OCI-M1 (cell line): ENCODE measurements around the gene CORO1C.

Experiments
- DNase-seq: peaks from one replicate; lab custom pipeline; 2025; lab: John Stamatoyannopoulos, UW

The CORO1C gene

GRCh38 chr12:108615918-108616317, 115.4 kb downstream of the CORO1C start:
- DNase-seq: no peak

- DNase-seq: no peak
Observed at GRCh38 chr12:108614639-108615038, 116.7 kb downstream of the CORO1C start.

GRCh38 chr12:108614041-108614440, 117.3 kb downstream of the CORO1C start:
- no peak for DNase-seq

GRCh38 chr12:108613548-108613947, 117.8 kb downstream of the CORO1C start:
- no peak for DNase-seq

GRCh38 chr12:108612788-108613282, 118.5 kb downstream of the CORO1C start:
- no peak for DNase-seq

- DNase-seq: peak; percentile 53
Observed at GRCh38 chr12:108611884-108612415, 119.4 kb downstream of the CORO1C start.

GRCh38 chr12:108610856-108611605, 120.3 kb downstream of the CORO1C start:
- no peak for DNase-seq

- no peak for DNase-seq
Observed at GRCh38 chr12:108610336-108610815, 120.9 kb downstream of the CORO1C start.

GRCh38 chr12:108609537-108610335, 121.6 kb downstream of the CORO1C start:
- peak; percentile 5 for DNase-seq

GRCh38 chr12:108608616-108609015, 122.7 kb downstream of the CORO1C start:
- DNase-seq: no peak

- no peak for DNase-seq
Observed at GRCh38 chr12:108607981-108608600, 123.2 kb downstream of the CORO1C start.

- DNase-seq: no peak
Observed at GRCh38 chr12:108606492-108606891, 124.8 kb downstream of the CORO1C start.

- DNase-seq: no peak
Observed at GRCh38 chr12:108605690-108606406, 125.5 kb downstream of the CORO1C start.

- DNase-seq: no peak
Observed at GRCh38 chr12:108605000-108605689, 126.2 kb downstream of the CORO1C start.

GRCh38 chr12:108604208-108604941, 126.9 kb downstream of the CORO1C start:
- no peak for DNase-seq

- no peak for DNase-seq
Observed at GRCh38 chr12:108603743-108604142, 127.6 kb downstream of the CORO1C start.

- DNase-seq: no peak
Observed at GRCh38 chr12:108602976-108603704, 128.2 kb downstream of the CORO1C start.

- no peak for DNase-seq
Observed at GRCh38 chr12:108602209-108602705, 129.1 kb downstream of the CORO1C start.

GRCh38 chr12:108600702-108601007, 130.7 kb downstream of the CORO1C start:
- DNase-seq: no peak
